Spleen (tissue), 11 donors: ENCODE data around the gene GLUL. TPM values are rescaled to one million over a fixed set of nuclear protein-coding genes. Genes with fewer than 3 reads are reported as not detected.

ENCODE experiments used
- DNase-seq: peaks from one replicate; pipeline ENCODE4 v3.0.0-alpha.2; 2020
- H3K27ac ChIP-seq, 8 donors: fragments of 200-600 bp; sonication (generic) in 7 of 8; 1 replicate in 4 of 8; 2 replicates in 4 of 8; pipeline versions ENCODE4 v1.5.0 to v1.8.0; 2016 to 2021; ENCODE audit warnings: inconsistent platforms in 4 of 8, mild to moderate bottlenecking in 4 of 8, moderate library complexity in 1 of 8
- H3K27me3 ChIP-seq, 7 donors: fragments of 200-600 bp; sonication (generic) in 6 of 7; replicated peaks in 1 of 7; 1 replicate in 4 of 7; 2 replicates in 3 of 7; pipeline versions ENCODE4 v1.5.0 to v1.8.0; 2016 to 2021; ENCODE audit warnings: inconsistent platforms in 3 of 7, mild to moderate bottlenecking in 1 of 7
- H3K36me3 ChIP-seq, 6 donors: fragments of 200-600 bp; sonication (generic) in 5 of 6; 1 replicate in 4 of 6; 2 replicates in 2 of 6; pipeline versions ENCODE4 v1.5.0 to v1.8.0; 2016 to 2021; ENCODE audit warnings: inconsistent platforms in 2 of 6
- H3K4me1 ChIP-seq, 6 donors: fragments of 200-600 bp; sonication (generic) in 5 of 6; 1 replicate in 3 of 6; 2 replicates in 3 of 6; pipeline versions ENCODE4 v1.5.0 to v1.8.0; 2016 to 2021; ENCODE audit warnings: inconsistent platforms in 3 of 6
- H3K4me3 ChIP-seq, 8 donors: fragments of 200-600 bp; sonication (generic) in 7 of 8; 1 replicate in 4 of 8; 2 replicates in 4 of 8; pipeline versions ENCODE4 v1.5.0 to v1.8.0; 2016 to 2021; ENCODE audit warnings: inconsistent platforms in 4 of 8, mild to moderate bottlenecking in 4 of 8, moderate library complexity in 2 of 8
- H3K9me3 ChIP-seq, 8 donors: fragments of 200-600 bp; sonication (generic) in 7 of 8; 1 replicate in 4 of 8; 2 replicates in 4 of 8; pipeline versions ENCODE4 v1.5.0 to v1.8.0; 2016 to 2021; ENCODE audit warnings: inconsistent platforms in 4 of 8
- CTCF ChIP-seq, 11 experiments: fragments of 200-600 bp in 7 of 11; fragments of 450-650 bp in 4 of 11; sonication (generic) in 4 of 11; IDR thresholded peaks in 8 of 11; conservative IDR thresholded peaks in 3 of 11; 1 replicate in 7 of 11; 2 replicates in 4 of 11; pipeline versions ENCODE4 v1.4.0 to v1.8.0; 2016 to 2021; ENCODE audit warnings: antibody characterized with exemption in 11 of 11, inconsistent platforms in 4 of 11, mild to moderate bottlenecking in 1 of 11
- POLR2A ChIP-seq, 3 donors: fragments of 450-650 bp; IDR thresholded peaks; one replicate each; pipeline ENCODE4 v1.5.1; 2017; ENCODE audit warnings: antibody characterized with exemption in 3 of 3, mild to moderate bottlenecking in 1 of 3
- POLR2AphosphoS5 ChIP-seq, 3 donors: sonication (generic); formaldehyde crosslinking; IDR thresholded peaks; one replicate each; pipeline ENCODE4 v1.5.1; 2017; ENCODE audit warnings: antibody characterized with exemption in 3 of 3
- WGBS, 5 donors: extraction: QIAGEN DNeasy Blood & Tissue Kit in 3 of 5; methylation state at CpG; one replicate each; pipeline versions ENCODE4 v1.1.5 to v1.1.7; 2013 to 2018; 5-methylcytosine and 5-hydroxymethylcytosine counted together
- intact Hi-C: fragments of 100-400 bp; cut with DNase I; formaldehyde crosslinking; loops from one replicate; pipeline ENCODE4 v1.15.0; 2023; ENCODE audit warnings: low total_unique reads
- polyA plus RNA-seq, 3 donors: library from polyadenylated mRNA; stranded (reverse); fragments of 200-250 nt; gene quantifications; one replicate each; pipeline ENCODE4 v1.2.1, GENCODE V29; 2013
- total RNA-seq, 7 donors: library from RNA; depleted of rRNA in 3 of 7; stranded (reverse); fragments of >200 nt in 3 of 7; fragmentation: NEBNext Ultra II Directional in 4 of 7; extraction: Animal tissue kit (Norgen Biotek cat#: 25700) in 4 of 7; gene quantifications; one replicate each; pipeline versions ENCODE4 v1.1.0 to v1.2.1, GENCODE V29; 2016 to 2021
- donor health status: healthy with polysubstance abuse.
- donor health status: DM: no; HTN: no; CAD: no; lungs with moderate emphysema.
- donor health status: DM: no; HTN: no; CAD: no.
- donor health status: Bipolar disorder and iron deficiency.
- donor health status: healthy.
- donor health status: DM: no; HTN: no; CAD: no.
- donor health status: DM: yes; HTN: yes; CAD: no.

Gene GLUL
- total and polyA plus RNA-seq, 10 donors: 113 to 2,370 (median 1,240) TPM

- TF ChIP-seq POLR2AphosphoS5 (IDR thresholded peaks at IDR 0.05) (no peak), CTCF (IDR thresholded peaks at IDR 0.05 in 8 of 11, conservative IDR thresholded peaks at IDR 0.05 in 3 of 11) (no peak), POLR2A (IDR thresholded peaks at IDR 0.05) (no peak)
- no peak overlapping the region for H3K27ac ChIP-seq
- 78 to 86% (median 82%) methylated on average over 13 of the region's 13 CpGs for WGBS, 5 donors
- no peaks in the 10 kb centered on the region for H3K9me3 ChIP-seq
- peaks cover 0 to 22% (median 0%) of the 10 kb centered on the region in 7 donors for H3K27me3 ChIP-seq
- DNase-seq: no peak
- no peaks in the 10 kb centered on the region for H3K36me3 ChIP-seq
- no peak overlapping the region for H3K4me3 ChIP-seq
- intact Hi-C loops: no loop called here
- peaks cover 0 to 17% (median 6%) of the 10 kb centered on the region in 6 donors for H3K4me1 ChIP-seq
These were observed 59.1 kb downstream of the GLUL start for GRCh38 chr1:182332261-182333060.

Other genes with a start within 250 kb of the GLUL start
- gene TEDDM1, start 8.9 kb upstream of the GLUL start, total RNA-seq: not detected
- gene TEDDM1, start 8.9 kb upstream of the GLUL start, polyA plus RNA-seq: not detected
- not detected for gene RGSL1, start 58.4 kb upstream of the GLUL start, total RNA-seq
- not detected for gene RGSL1, start 58.4 kb upstream of the GLUL start, polyA plus RNA-seq
- 10 to 100 TPM; 12.7 to 18.1 (median 16.4) TPM for gene RNASEL, start 197.5 kb upstream of the GLUL start, total RNA-seq
- 1 to 10 TPM; 5.0 to 7.1 (median 5.5) TPM for gene RNASEL, start 197.5 kb upstream of the GLUL start, polyA plus RNA-seq
- 10 to 100 TPM in 3 of 7 donors, 1 to 10 TPM in 4; 2.6 to 24.2 (median 4.6) TPM for gene RGS16, start 212.6 kb upstream of the GLUL start, total RNA-seq
- gene RGS16, start 212.6 kb upstream of the GLUL start, polyA plus RNA-seq: 1 to 10 TPM; 2.6 to 4.1 (median 3.0) TPM